Bronchial epithelial cell (primary cell): ENCODE measurements around the gene TCL1A. TPM values are rescaled to one million over a fixed set of nuclear protein-coding genes. Genes with fewer than 3 reads are reported as not detected.

Experiments used
- DNase-seq: peaks from one replicate; pipeline ENCODE4 v3.0.0-alpha.2; 2010; ENCODE audit warnings: low read depth
- FAIRE-seq: peaks from 2 replicates; lab custom pipeline; 2011; peaks lifted over from hg19 to GRCh38; lab: Jason Lieb, UNC
- H3K27me3 ChIP-seq: 2 replicates; pipeline ENCODE4 v1.5.1; 2011; ENCODE audit warnings: low read length; ENCODE audit not compliant: control insufficient read depth, insufficient read depth
- H3K36me3 ChIP-seq: 2 replicates; pipeline ENCODE4 v1.5.1; 2011; ENCODE audit warnings: low read length; ENCODE audit not compliant: control insufficient read depth, insufficient read depth
- H3K4me3 ChIP-seq: 2 replicates; pipeline ENCODE4 v1.5.1; 2011; ENCODE audit warnings: mild to moderate bottlenecking, low read depth, low read length, control low read depth
- CTCF ChIP-seq: IDR thresholded peaks from 2 replicates; pipeline ENCODE4 v1.5.1; 2011; ENCODE audit warnings: mild to moderate bottlenecking, moderate library complexity, low read length, control low read depth, inconsistent platforms; ENCODE audit not compliant: insufficient read depth, severe bottlenecking
- total RNA-seq: library from RNA; depleted of rRNA; stranded (reverse); fragments of >200 nt; gene quantifications from 2 replicates; pipeline ENCODE4 v1.2.1, GENCODE V29; 2014

TCL1A gene
- total RNA-seq, 1 donor from 2014 or later, result not detected

GRCh38 chr14:95679148-95679815 is 34.6 kb downstream of the TCL1A start:
- no peak for FAIRE-seq
- DNase-seq, result peak; percentile 3
- no peaks in the 10 kb centered on the region for H3K36me3 ChIP-seq
- TF ChIP-seq CTCF, result no peak
- H3K27me3 ChIP-seq, result no peaks in the 10 kb centered on the region
- no peak overlapping the region for H3K4me3 ChIP-seq

- Histone ChIP-seq H3K27me3 (no peaks in the 10 kb centered on the region), H3K36me3 (no peaks in the 10 kb centered on the region), H3K4me3 (no peak overlapping the region)
- TF ChIP-seq CTCF, result no peak
- DNase-seq (no peak), FAIRE-seq (no peak)
Observed at GRCh38 chr14:95677179-95677835, 36.6 kb downstream of the TCL1A start.

- Histone ChIP-seq H3K4me3 (no peak overlapping the region), H3K27me3 (no peaks in the 10 kb centered on the region), H3K36me3 (no peaks in the 10 kb centered on the region)
- FAIRE-seq, result no peak
- no peak for TF ChIP-seq CTCF
- no peak for DNase-seq
Observed at GRCh38 chr14:95675486-95675885, 38.4 kb downstream of the TCL1A start.

DNA sequence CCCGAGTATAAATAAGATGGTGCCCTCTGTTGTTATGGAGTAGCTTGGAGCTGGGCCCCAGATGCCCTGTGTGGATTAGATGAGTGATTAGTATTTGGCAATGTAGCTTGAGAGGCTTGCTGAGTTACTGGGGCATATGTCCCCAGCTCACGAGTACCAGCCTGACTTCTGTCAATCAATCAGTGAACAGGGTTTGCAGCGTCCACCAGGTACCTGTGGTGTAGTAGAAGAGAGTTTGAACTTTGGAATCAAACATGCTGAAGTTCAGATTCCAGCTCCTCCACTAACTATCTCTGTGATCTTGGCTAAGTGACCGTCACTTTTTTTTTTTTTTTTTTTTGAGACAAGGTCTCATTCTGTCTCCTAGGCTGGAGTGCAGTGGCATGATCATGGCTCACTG is 39.3 kb downstream of the TCL1A start:
- no peak for TF ChIP-seq CTCF
- FAIRE-seq (no peak), DNase-seq (no peak)
- Histone ChIP-seq H3K4me3 (no peak overlapping the region), H3K27me3 (no peaks in the 10 kb centered on the region), H3K36me3 (no peaks in the 10 kb centered on the region)

- Histone ChIP-seq H3K27me3 (no peaks in the 10 kb centered on the region), H3K36me3 (no peaks in the 10 kb centered on the region), H3K4me3 (no peak overlapping the region)
- TF ChIP-seq CTCF, result no peak
- FAIRE-seq (no peak), DNase-seq (no peak)
Observed at GRCh38 chr14:95668235-95668772, 45.6 kb downstream of the TCL1A start.
